Activated CD8-positive, alpha-beta memory T cell treated with anti-CD3 and anti-CD28 coated beads, Interleukin-2, amount 50 U/mL, for 1 hour (primary cell): ENCODE measurements around the gene PDE5A.

Experiments used
- DNase-seq: peaks from one replicate; pipeline ENCODE4 v3.0.0-alpha.2; 2020; ENCODE audit errors: extremely low read depth

Gene PDE5A

DNA sequence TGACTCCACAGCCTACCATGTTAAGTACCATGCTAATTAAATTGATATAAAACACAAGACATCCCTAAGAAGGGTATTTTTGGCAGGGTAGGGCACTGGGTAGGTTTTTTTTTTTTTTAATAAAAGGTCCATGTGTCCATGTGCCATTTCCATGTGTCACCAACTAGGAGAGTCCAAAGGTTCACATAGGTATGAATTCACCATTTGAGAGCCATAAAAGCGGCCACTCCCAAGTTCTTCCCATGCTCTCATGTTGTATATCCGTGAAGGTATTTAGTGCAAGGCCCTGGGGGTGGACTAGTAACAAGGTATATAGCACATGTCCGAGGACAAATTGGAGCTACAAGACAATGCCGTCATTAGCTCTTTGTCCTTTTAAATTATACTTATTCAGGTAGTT is 107.3 kb downstream of the PDE5A start:
- DNase-seq: no peak

DNA sequence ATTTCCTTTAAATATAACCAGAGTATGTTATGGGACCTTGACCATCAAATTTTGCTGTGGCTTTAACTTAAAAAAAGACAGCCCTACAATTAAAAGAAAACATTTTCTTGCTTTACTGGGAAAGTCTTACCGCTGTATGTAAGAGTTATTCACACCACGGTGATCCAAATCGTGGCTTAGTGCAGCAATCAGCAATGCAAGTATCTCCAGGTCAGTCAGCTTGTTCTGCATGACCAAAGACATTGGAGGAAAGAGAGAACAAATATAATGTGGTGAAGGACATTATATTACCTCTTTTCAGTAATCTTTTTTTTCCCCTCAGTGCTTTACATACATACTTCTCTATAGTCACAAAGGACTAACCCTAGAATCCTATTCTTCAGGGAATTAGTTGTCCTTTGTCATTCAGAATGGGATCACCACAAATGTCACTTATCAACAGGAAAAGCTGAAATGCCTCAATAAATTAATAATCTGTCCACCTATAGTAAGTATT is 109.6 kb downstream of the PDE5A start:
- DNase-seq: no peak

- DNase-seq: no peak
Observed at GRCh38 chr4:119518230-119518892, 110.2 kb downstream of the PDE5A start.

GRCh38 chr4:119517361-119518229 is 111.0 kb downstream of the PDE5A start:
- DNase-seq: no peak

GRCh38 chr4:119512398-119512797 is 116.2 kb downstream of the PDE5A start:
- DNase-seq: no peak

DNA sequence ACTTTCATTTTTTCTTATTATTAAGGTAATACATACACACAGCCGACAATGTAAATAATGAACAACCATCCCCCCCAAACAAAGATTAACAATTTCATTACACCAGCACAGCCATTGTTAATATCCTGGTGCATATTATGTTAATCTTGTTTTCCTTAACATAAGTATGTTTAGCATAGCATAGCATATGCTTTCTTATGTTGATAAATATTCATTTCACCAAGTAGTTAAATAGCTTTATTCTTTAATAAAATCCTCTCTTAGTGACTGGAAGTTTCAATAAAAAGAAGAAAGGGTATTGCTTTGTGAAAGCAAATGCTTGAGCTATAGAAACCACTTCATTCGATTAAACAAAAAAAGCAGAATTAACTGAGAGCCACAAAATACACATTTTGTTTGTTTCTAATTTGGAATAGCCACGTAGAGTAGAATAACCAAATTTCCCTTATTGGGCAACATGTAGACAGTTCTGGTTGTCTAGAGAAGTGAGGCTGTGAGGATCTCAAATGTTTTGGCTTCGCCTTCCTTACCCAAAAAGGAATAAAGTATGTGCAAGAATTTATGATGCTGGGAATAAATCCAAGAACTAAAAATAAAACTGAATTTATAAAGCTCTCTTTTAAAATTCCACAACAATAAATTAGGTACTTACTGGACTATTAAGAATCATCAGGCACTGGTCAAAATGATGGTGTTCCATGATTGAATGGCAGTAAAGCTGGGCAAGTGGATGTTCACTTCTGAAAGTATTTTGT is 118.0 kb downstream of the PDE5A start:
- DNase-seq: no peak

DNA sequence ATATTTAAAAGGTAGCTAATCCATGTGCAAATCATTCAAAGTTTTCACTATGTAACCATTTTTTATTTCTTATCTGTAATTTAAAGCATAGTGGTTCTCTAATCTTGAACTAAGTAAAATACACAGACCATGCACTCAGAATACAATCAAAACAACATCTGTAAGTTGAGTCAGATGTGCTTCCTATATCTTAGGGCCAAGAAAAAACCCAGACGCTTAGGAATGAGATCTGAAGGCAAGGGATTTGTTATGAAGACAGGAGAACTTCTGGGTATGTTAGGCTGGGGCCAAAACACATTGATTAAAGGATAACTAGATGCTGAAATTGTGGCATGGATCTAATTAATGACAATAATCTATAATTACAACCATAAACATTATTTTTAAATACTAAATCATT is 120.3 kb downstream of the PDE5A start:
- DNase-seq: no peak

- no peak for DNase-seq
Observed at GRCh38 chr4:119506806-119507205, 121.8 kb downstream of the PDE5A start.

- DNase-seq: no peak
Observed at GRCh38 chr4:119504616-119505015, 124.0 kb downstream of the PDE5A start.

DNA sequence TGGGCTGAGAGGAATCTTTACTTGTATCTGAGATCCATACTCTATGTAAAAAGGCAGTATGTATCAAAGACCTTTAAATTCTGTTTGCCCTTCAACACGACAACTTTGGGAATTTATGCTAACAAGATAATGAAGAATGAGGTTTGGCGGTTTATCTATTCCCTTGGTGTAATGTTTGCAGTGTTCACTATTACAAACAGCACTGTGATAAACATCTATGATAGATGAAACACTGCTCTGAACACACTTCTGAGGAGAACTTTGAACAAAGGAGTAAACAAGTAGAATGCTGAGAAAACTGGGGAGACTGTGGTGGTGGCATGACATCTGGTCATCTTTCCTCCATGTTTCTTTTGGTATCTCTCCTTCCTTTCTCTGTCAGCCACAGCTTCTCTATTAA is 126.9 kb downstream of the PDE5A start:
- DNase-seq: no peak

- no peak for DNase-seq
Observed at GRCh38 chr4:119498527-119498926, 130.1 kb downstream of the PDE5A start.

DNA sequence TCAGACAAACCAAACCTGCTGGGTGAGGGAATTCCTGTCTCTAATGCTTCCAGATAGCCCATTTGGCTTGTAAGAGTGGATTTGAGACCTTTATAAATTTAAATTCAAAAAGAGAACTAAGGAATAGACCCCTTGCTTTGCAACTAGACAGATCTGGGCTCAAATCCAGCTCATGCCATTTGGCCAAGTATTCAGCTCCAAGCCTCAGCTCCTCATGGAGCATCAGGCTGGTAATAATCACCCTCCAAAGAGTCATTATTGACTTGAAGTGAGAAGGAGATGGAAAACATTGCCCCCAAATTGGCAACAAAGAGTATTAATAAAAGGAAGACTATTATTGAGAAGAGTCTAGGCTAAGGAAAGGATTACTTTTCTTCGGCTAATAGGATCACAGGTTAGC is 134.7 kb downstream of the PDE5A start:
- DNase-seq: no peak

GRCh38 chr4:119493419-119493818 is 135.2 kb downstream of the PDE5A start:
- no peak for DNase-seq

GRCh38 chr4:119490335-119490734 is 138.3 kb downstream of the PDE5A start:
- no peak for DNase-seq

DNA sequence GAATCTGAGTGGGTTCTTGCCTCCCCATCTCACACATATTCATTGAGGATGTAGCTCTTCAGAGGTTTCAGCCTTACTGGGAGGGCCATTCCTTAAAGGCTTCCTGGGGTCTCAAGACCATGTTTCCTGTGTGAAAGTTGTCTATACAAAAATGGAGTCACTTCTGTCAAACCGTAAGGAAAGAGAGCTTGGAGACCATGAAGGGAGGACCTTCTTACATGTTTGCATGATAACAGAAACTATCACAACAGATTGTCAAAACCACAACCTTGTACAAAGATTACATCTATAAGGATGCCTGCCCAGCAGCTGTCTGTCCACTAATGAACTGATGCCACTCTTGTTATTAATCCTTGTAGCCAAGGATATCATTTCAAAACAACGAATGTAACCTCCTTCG is 139.3 kb downstream of the PDE5A start:
- no peak for DNase-seq

GRCh38 chr4:119480331-119480730 is 148.3 kb downstream of the PDE5A start:
- no peak for DNase-seq

DNA sequence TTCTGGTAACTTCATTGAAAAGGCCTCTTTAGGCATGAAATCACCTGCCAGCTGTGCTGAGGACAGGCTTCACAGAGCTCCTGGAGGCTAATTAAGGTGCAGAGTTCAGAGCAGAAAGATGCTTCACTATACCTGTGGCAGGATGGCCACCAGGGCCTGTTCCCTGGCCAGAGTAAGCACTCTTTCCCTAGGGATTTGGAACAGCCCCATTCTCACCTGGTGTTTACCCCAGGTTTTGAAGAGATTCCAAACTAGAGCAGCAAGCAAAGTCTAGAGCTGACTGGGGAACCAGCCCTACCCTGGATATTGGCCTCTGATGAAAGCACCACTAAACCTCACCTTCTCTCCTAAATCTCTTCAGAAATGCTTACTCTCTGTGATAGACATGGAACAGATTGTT is 148.8 kb downstream of the PDE5A start:
- no peak for DNase-seq

GRCh38 chr4:119479180-119479808 is 149.3 kb downstream of the PDE5A start:
- DNase-seq: no peak

DNA sequence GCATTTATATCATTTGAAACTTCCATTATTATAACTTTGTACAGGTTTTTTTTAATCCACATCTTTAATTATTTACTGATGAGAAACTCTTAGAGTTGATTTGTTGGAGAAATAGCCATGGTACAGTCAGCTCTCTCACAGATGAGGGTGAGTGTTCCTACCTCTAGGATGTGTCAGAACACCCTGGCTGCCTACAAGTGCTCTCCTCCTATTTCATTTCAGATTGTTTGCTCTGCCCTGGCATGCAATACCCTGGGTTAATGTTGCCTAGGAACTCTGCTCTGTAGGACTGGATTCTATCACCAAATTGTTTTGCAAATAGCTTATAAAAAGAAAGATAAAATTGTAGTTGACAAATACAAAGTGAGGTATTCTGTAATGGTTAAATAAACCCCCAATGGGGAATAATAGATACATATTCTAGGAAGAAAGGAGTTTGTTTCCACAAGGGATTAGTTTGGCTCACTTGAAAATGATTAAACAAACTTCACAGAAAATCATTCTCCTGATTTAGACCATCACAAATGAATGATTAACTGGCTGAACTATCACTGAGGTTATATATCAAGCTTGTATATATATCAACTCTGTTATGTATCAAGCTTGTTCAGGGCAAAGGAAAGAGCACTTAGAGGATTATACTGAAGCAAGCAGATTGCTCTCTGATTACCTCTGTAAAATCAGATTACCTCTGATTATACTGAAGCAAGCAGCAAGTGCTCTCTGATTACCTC is 150.0 kb downstream of the PDE5A start:
- no peak for DNase-seq

- DNase-seq: no peak
Observed at GRCh38 chr4:119477412-119478053, 151.1 kb downstream of the PDE5A start.

DNA sequence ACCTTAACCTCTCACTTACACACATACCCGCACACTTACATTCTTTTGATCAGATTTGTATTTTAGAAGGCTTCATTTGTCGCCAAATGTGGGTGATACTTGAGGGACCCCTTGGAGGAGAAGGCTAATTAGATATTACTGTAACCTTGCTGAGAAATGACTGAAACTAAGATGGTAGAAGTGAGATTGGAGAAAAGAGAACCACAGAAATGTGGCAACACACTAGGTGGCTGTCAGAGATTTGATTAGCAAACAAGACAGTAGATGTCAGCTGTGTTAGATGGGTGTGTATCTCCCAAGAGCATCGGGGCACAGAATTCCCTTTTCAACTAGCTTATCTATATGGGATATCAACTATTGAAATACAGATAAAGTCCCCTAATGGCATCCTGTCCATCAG is 157.3 kb downstream of the PDE5A start:
- no peak for DNase-seq
